A549 (cell line): ENCODE measurements around the gene B9D1.

Experiments used
- EP300 ChIP-seq, 2 experiments: fragments of >200 bp; sonication (Bioruptor Twin); formaldehyde crosslinking; IDR thresholded peaks; 2 replicates in 1 of 2; 3 replicates in 1 of 2; pipeline ENCODE4 v1.6.1; 2016 to 2017
- RAD21 ChIP-seq, 2 experiments: fragments of >200 bp in 1 of 2; sonication (Bioruptor Twin) in 1 of 2; formaldehyde crosslinking in 1 of 2; IDR thresholded peaks in 1 of 2; conservative IDR thresholded peaks in 1 of 2; 2 replicates in 1 of 2; 3 replicates in 1 of 2; pipeline ENCODE4 v1.6.1; 2012 to 2018; ENCODE audit warnings: inconsistent platforms in 1 of 2
- RFX5 ChIP-seq: fragments of 450-650 bp; IDR thresholded peaks from 2 replicates; pipeline ENCODE4 v1.7.1; 2014; ENCODE audit warnings: antibody characterized with exemption, mild to moderate bottlenecking, moderate library complexity
- TF ChIP-seq, protein P1 (sequence below): fragments of >200 bp; sonication (Bioruptor Twin); formaldehyde crosslinking; IDR thresholded peaks from 3 replicates; pipeline ENCODE4 v1.5.1; 2016

- TF ChIP-seq, protein P1, sequence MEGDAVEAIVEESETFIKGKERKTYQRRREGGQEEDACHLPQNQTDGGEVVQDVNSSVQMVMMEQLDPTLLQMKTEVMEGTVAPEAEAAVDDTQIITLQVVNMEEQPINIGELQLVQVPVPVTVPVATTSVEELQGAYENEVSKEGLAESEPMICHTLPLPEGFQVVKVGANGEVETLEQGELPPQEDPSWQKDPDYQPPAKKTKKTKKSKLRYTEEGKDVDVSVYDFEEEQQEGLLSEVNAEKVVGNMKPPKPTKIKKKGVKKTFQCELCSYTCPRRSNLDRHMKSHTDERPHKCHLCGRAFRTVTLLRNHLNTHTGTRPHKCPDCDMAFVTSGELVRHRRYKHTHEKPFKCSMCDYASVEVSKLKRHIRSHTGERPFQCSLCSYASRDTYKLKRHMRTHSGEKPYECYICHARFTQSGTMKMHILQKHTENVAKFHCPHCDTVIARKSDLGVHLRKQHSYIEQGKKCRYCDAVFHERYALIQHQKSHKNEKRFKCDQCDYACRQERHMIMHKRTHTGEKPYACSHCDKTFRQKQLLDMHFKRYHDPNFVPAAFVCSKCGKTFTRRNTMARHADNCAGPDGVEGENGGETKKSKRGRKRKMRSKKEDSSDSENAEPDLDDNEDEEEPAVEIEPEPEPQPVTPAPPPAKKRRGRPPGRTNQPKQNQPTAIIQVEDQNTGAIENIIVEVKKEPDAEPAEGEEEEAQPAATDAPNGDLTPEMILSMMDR, result no peak
- TF ChIP-seq RAD21 (conservative IDR thresholded peaks at IDR 0.05 in 1 of 2, IDR thresholded peaks at IDR 0.05 in 1 of 2) (no peak), RFX5 (no peak), EP300 (IDR thresholded peaks at IDR 0.05) (no peak)
These were observed 50.1 kb downstream of the B9D1 start for GRCh38 chr17:19312406-19312805.
